ENCODE data around the gene APOLD1.
"Not testable (repeated sequence)": the region's sequence is repeated elsewhere in the genome, so short reads cannot be mapped to it uniquely, and the experiment has no call there.

The APOLD1 gene

GRCh38 chr12:12786706-12787601 lies 1.5 kb downstream of the APOLD1 start:
- peak; percentile 62 for DNase-seq

- no peak for DNase-seq
Measured at GRCh38 chr12:12788131-12788530, 2.7 kb downstream of the APOLD1 start.

- DNase-seq = peak; percentile 66
Measured at GRCh38 chr12:12788675-12789368, 3.4 kb downstream of the APOLD1 start.

GRCh38 chr12:12790956-12791355 lies 5.5 kb downstream of the APOLD1 start:
- no peak for DNase-seq

GRCh38 chr12:12791756-12792369 lies 6.4 kb downstream of the APOLD1 start:
- DNase-seq = no peak

- DNase-seq = no peak
Measured at GRCh38 chr12:12792421-12792820, 7.0 kb downstream of the APOLD1 start.

- no peak for DNase-seq
Measured at GRCh38 chr12:12794686-12795085, 9.2 kb downstream of the APOLD1 start.

GRCh38 chr12:12796171-12796570 lies 10.7 kb downstream of the APOLD1 start:
- no peak for DNase-seq

- DNase-seq = no peak
Measured at GRCh38 chr12:12796928-12797793, 11.7 kb downstream of the APOLD1 start.

GRCh38 chr12:12797794-12798152 lies 12.3 kb downstream of the APOLD1 start:
- no peak for DNase-seq

- no peak for DNase-seq
Measured at GRCh38 chr12:12798480-12798879, 13.0 kb downstream of the APOLD1 start.

GRCh38 chr12:12799163-12799920 lies 13.9 kb downstream of the APOLD1 start:
- DNase-seq = no peak

- no peak for DNase-seq
Measured at GRCh38 chr12:12800406-12801180, 15.1 kb downstream of the APOLD1 start.

GRCh38 chr12:12801656-12802055 lies 16.2 kb downstream of the APOLD1 start:
- DNase-seq = not testable (repeated sequence)

- no peak for DNase-seq
Measured at GRCh38 chr12:12803186-12803585, 17.7 kb downstream of the APOLD1 start.

GRCh38 chr12:12804011-12804410 lies 18.6 kb downstream of the APOLD1 start:
- DNase-seq = no peak

GRCh38 chr12:12804432-12804886 lies 19.0 kb downstream of the APOLD1 start:
- no peak for DNase-seq

GRCh38 chr12:12806784-12807516 lies 21.5 kb downstream of the APOLD1 start:
- no peak for DNase-seq

- not testable (repeated sequence) for DNase-seq
Measured at GRCh38 chr12:12807517-12807903, 22.1 kb downstream of the APOLD1 start.

GRCh38 chr12:12807970-12808702 lies 22.7 kb downstream of the APOLD1 start:
- DNase-seq = peak; percentile 55

All from activated gamma-delta T cell treated with Interleukin-2 at 50 U/mL for 16 hours (primary cell).